Sigmoid colon (tissue), 7 donors: ENCODE data around the gene DPP3. TPM values are rescaled to one million over a fixed set of nuclear protein-coding genes. Genes with fewer than 3 reads are reported as not detected.
"Not testable (repeated sequence)": the region's sequence is repeated elsewhere in the genome, so short reads cannot be mapped to it uniquely, and the experiment has no call there.

Experiments
- DNase-seq: peaks from one replicate; pipeline ENCODE4 v3.0.0-alpha.2; 2019
- H3K27ac ChIP-seq, 4 donors: fragments of 200-600 bp; sonication (generic); one replicate each; pipeline ENCODE4 v1.5.1; 2016 to 2019; ENCODE audit warnings: mild to moderate bottlenecking in 1 of 4
- H3K27me3 ChIP-seq, 3 donors: fragments of 200-600 bp; sonication (generic); one replicate each; pipeline ENCODE4 v1.5.1; 2019; ENCODE audit warnings: mild to moderate bottlenecking in 1 of 3
- H3K36me3 ChIP-seq, 4 donors: fragments of 200-600 bp; sonication (generic); one replicate each; pipeline ENCODE4 v1.5.1; 2016 to 2019
- H3K4me1 ChIP-seq, 4 donors: fragments of 200-600 bp; sonication (generic); one replicate each; pipeline ENCODE4 v1.5.1; 2017 to 2019
- H3K4me3 ChIP-seq, 4 donors: fragments of 200-600 bp; sonication (generic); one replicate each; pipeline ENCODE4 v1.5.1; 2017 to 2019; ENCODE audit warnings: mild to moderate bottlenecking in 2 of 4, moderate library complexity in 1 of 4
- H3K9me3 ChIP-seq, 4 donors: fragments of 200-600 bp in 3 of 4; sonication (generic) in 3 of 4; one replicate each; pipeline versions ENCODE4 v1.5.1 to v1.6.1; 2013 to 2019
- EP300 ChIP-seq, 4 donors: sonication (generic); formaldehyde crosslinking; IDR thresholded peaks; one replicate each; pipeline ENCODE4 v1.6.1; 2017; ENCODE audit warnings: antibody characterized with exemption in 4 of 4
- POLR2A ChIP-seq, 2 donors: fragments of 450-650 bp; IDR thresholded peaks; one replicate each; pipeline ENCODE4 v1.6.1; 2016; ENCODE audit warnings: antibody characterized with exemption in 2 of 2, mild to moderate bottlenecking in 2 of 2, moderate library complexity in 2 of 2
- POLR2AphosphoS5 ChIP-seq, 4 donors: sonication (generic); formaldehyde crosslinking; IDR thresholded peaks; one replicate each; pipeline ENCODE4 v1.6.1; 2017; ENCODE audit warnings: antibody characterized with exemption in 4 of 4
- WGBS, 2 donors: extraction: QIAGEN DNeasy Blood & Tissue Kit; methylation state at CpG; one replicate each; pipeline ENCODE4 v1.1.7; 2013; 5-methylcytosine and 5-hydroxymethylcytosine counted together
- intact Hi-C: fragments of 100-400 bp; cut with DNase I; formaldehyde crosslinking; loops from one replicate; pipeline ENCODE4 v1.15.1; 2023
- polyA plus RNA-seq, 3 donors: library from polyadenylated mRNA; stranded (reverse); fragments of 200-250 nt; gene quantifications; one replicate each; pipeline ENCODE4 v1.2.3, GENCODE V29; 2013
- total RNA-seq, 4 donors: library from RNA; depleted of rRNA; stranded (reverse); fragments of >200 nt; gene quantifications; one replicate each; pipeline ENCODE4 v1.1.0, GENCODE V29; 2016
- TF ChIP-seq, protein P1 (sequence below), 4 experiments: fragments of 450-650 bp in 3 of 4; fragments of 200-600 bp in 1 of 4; IDR thresholded peaks; one replicate each; pipeline ENCODE4 v1.5.1; 2016 to 2019; ENCODE audit warnings: antibody characterized with exemption in 4 of 4, mild to moderate bottlenecking in 3 of 4, moderate library complexity in 2 of 4
- donor health status: healthy with polysubstance abuse.
- donor health status: Bipolar disorder and iron deficiency.
- donor health status: healthy.

Gene DPP3
- total and polyA plus RNA-seq, 7 donors: 5.1 to 86.5 (median 15.5) TPM

DNA sequence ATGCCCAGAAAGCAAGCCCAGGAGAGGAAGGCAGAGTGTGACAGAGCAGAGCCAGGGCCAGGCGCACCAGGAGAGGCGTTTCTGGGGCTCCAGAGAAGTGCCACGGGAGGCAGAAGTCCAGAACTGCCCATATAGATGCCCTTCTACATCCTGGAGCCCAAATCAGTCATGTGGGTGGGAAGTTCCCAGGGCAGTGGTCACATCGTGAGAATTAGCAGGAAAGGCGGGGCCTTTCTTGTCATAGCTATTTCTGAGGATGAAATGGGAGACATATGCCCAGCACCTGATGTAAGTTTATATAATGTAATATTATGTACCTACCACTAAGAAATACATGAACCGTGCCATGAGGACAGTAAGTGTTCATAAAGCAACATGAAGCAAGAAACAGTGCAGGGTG is 52.5 kb downstream of the DPP3 start:
- intact Hi-C loops: no loop called here
- no peak for DNase-seq
- WGBS, 2 donors: 80 to 82% methylated on average over 6 of the region's 6 CpGs
- H3K27me3 ChIP-seq: no peaks in the 10 kb centered on the region
- H3K4me3 ChIP-seq: no peak overlapping the region
- peaks cover 4 to 72% (median 22%) of the 10 kb centered on the region in 4 donors for H3K36me3 ChIP-seq
- H3K27ac ChIP-seq: no peak overlapping the region
- no peaks in the 10 kb centered on the region for H3K4me1 ChIP-seq
- no peak for TF ChIP-seq POLR2AphosphoS5 (IDR thresholded peaks at IDR 0.05)
- TF ChIP-seq, protein P1, sequence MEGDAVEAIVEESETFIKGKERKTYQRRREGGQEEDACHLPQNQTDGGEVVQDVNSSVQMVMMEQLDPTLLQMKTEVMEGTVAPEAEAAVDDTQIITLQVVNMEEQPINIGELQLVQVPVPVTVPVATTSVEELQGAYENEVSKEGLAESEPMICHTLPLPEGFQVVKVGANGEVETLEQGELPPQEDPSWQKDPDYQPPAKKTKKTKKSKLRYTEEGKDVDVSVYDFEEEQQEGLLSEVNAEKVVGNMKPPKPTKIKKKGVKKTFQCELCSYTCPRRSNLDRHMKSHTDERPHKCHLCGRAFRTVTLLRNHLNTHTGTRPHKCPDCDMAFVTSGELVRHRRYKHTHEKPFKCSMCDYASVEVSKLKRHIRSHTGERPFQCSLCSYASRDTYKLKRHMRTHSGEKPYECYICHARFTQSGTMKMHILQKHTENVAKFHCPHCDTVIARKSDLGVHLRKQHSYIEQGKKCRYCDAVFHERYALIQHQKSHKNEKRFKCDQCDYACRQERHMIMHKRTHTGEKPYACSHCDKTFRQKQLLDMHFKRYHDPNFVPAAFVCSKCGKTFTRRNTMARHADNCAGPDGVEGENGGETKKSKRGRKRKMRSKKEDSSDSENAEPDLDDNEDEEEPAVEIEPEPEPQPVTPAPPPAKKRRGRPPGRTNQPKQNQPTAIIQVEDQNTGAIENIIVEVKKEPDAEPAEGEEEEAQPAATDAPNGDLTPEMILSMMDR (IDR thresholded peaks at IDR 0.05): no peak
- no peak for TF ChIP-seq EP300 (IDR thresholded peaks at IDR 0.05)
- TF ChIP-seq POLR2A (IDR thresholded peaks at IDR 0.05): no peak
- no peaks in the 10 kb centered on the region for H3K9me3 ChIP-seq

GRCh38 chr11:66539170-66539869 is 59.1 kb downstream of the DPP3 start:
- H3K4me3 ChIP-seq: no peak overlapping the region
- no peak overlapping the region for H3K27ac ChIP-seq
- peaks cover 4 to 61% (median 14%) of the 10 kb centered on the region in 4 donors for H3K36me3 ChIP-seq
- WGBS, 2 donors: 87 to 90% methylated on average over 16 of the region's 16 CpGs
- peaks cover 0 to 12% (median 10%) of the 10 kb centered on the region in 4 donors for H3K4me1 ChIP-seq
- H3K9me3 ChIP-seq: no peaks in the 10 kb centered on the region
- intact Hi-C loops: no loop called here
- no peaks in the 10 kb centered on the region for H3K27me3 ChIP-seq
- no peak for DNase-seq
- TF ChIP-seq, protein P1 (IDR thresholded peaks at IDR 0.05): no peak
- TF ChIP-seq POLR2AphosphoS5 (IDR thresholded peaks at IDR 0.05) (peak in 1 of 4 donors; percentile 7), POLR2A (IDR thresholded peaks at IDR 0.05) (no peak), EP300 (IDR thresholded peaks at IDR 0.05) (no peak)

- Histone ChIP-seq H3K27me3 (no peaks in the 10 kb centered on the region), H3K4me3 (no peak overlapping the region), H3K27ac (no peak overlapping the region), H3K4me1 (peaks cover 0 to 17% (median 12%) of the 10 kb centered on the region in 4 donors), H3K9me3 (no peaks in the 10 kb centered on the region), H3K36me3 (peaks cover 4 to 58% (median 14%) of the 10 kb centered on the region in 4 donors)
- intact Hi-C loops: no loop called here
- no peak for DNase-seq
- 93 to 97% methylated on average over 10 of the region's 10 CpGs for WGBS, 2 donors
- TF ChIP-seq, protein P1 (IDR thresholded peaks at IDR 0.05): no peak
- no peak for TF ChIP-seq EP300 (IDR thresholded peaks at IDR 0.05)
- no peak for TF ChIP-seq POLR2A (IDR thresholded peaks at IDR 0.05)
- no peak for TF ChIP-seq POLR2AphosphoS5 (IDR thresholded peaks at IDR 0.05)
Observed at GRCh38 chr11:66539870-66540213, 59.6 kb downstream of the DPP3 start.

- 91 to 93% methylated on average over 8 of the region's 8 CpGs for WGBS, 2 donors
- DNase-seq, intact Hi-C loops: not testable (repeated sequence)
Observed at GRCh38 chr11:66540598-66540997, 60.4 kb downstream of the DPP3 start.

DNA sequence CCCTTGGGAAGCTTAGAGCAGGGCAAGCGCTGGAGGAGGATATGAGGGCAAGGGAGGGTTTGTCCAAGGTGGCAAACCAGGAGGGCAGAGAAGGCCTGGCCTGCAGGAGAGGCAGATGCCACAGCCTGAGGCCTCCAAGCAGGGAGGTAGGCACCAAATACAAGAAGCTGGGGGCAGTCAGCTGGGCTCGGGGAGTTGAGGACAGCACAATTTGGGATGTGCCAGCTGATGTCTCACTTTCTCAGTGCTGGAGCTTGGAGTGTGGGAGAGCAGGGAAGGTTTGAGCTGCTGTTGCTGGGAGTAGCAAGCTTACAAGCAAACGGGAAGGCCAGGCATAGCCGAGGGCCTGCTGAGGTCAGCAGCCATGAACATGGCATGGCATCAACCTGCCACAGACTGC is 61.7 kb downstream of the DPP3 start:
- intact Hi-C loops: no loop called here
- Histone ChIP-seq H3K27me3 (no peaks in the 10 kb centered on the region), H3K4me1 (peaks cover 0 to 34% (median 26%) of the 10 kb centered on the region in 4 donors), H3K27ac (no peak overlapping the region), H3K4me3 (no peak overlapping the region), H3K36me3 (peaks cover 0 to 38% (median 9%) of the 10 kb centered on the region in 4 donors), H3K9me3 (no peaks in the 10 kb centered on the region)
- DNase-seq: no peak
- WGBS, 2 donors: 92 to 93% methylated on average over 4 of the region's 4 CpGs
- TF ChIP-seq EP300 (IDR thresholded peaks at IDR 0.05): no peak
- no peak for TF ChIP-seq POLR2A (IDR thresholded peaks at IDR 0.05)
- no peak for TF ChIP-seq POLR2AphosphoS5 (IDR thresholded peaks at IDR 0.05)
- TF ChIP-seq, protein P1 (IDR thresholded peaks at IDR 0.05): no peak

More at GRCh38 chr11:66540598-66540997, 60.4 kb downstream of the DPP3 start:
- not testable (repeated sequence) for H3K9me3 ChIP-seq, H3K27ac ChIP-seq, H3K27me3 ChIP-seq, H3K4me3 ChIP-seq
- Histone ChIP-seq H3K4me1 (peaks cover 0 to 25% (median 19%) of the 10 kb centered on the region in 4 donors), H3K36me3 (peaks cover 3 to 51% (median 14%) of the 10 kb centered on the region in 4 donors)
